B cell (primary cell): ENCODE data around the gene ARHGAP45. TPM values are rescaled to one million over a fixed set of nuclear protein-coding genes. Genes with fewer than 3 reads are reported as not detected.

ENCODE experiments used
- ATAC-seq: fragments of 200-7000 bp; cut with Tn5 transposase; one replicate; pipeline ENCODE4 v1.10.0; 2021; ENCODE audit warnings: low read depth, mild to moderate bottlenecking, moderate number of reproducible peaks, moderate library complexity
- CTCF ChIA-PET: fragments of 350-600 bp; sonication (Branson Sonifier 250); formaldehyde crosslinking; loops from one replicate; lab custom pipeline; 2021; ENCODE audit warnings: antibody characterized with exemption, inconsistent platforms; lab: Charles Lee
- POLR2A ChIA-PET: fragments of 350-600 bp; sonication (Branson Sonifier 250); formaldehyde crosslinking; loops from one replicate; lab custom pipeline; 2021; ENCODE audit warnings: antibody characterized with exemption; lab: Charles Lee
- DNase-seq: peaks from one replicate; pipeline ENCODE4 v3.0.0; 2013
- H2AFZ ChIP-seq: 2 replicates; pipeline ENCODE4 v1.6.1; 2012; ENCODE audit warnings: mild to moderate bottlenecking, low read depth, low read length; ENCODE audit not compliant: insufficient read depth, poor library complexity, severe bottlenecking
- H3K27ac ChIP-seq, 2 donors: 1 replicate in 1 of 2; 2 replicates in 1 of 2; pipeline ENCODE4 v1.5.1; 2012 to 2013; ENCODE audit warnings: low read length in 2 of 2, mild to moderate bottlenecking in 2 of 2, moderate library complexity in 1 of 2
- H3K27me3 ChIP-seq, 4 experiments: fragments of 200-600 bp in 1 of 4; sonication (generic) in 1 of 4; replicated peaks in 1 of 4; 1 replicate in 2 of 4; 2 replicates in 2 of 4; pipeline versions ENCODE4 v1.6.1 to v1.7.0; 2013 to 2016; ENCODE audit warnings: low read length in 3 of 4, mild to moderate bottlenecking in 2 of 4, mixed read lengths in 1 of 4, moderate library complexity in 1 of 4; ENCODE audit not compliant: insufficient read depth in 4 of 4, control insufficient read depth in 3 of 4; ENCODE audit errors: control extremely low read depth in 1 of 4
- H3K36me3 ChIP-seq, 2 experiments: replicated peaks in 1 of 2; 1 replicate in 1 of 2; 2 replicates in 1 of 2; pipeline versions ENCODE4 v1.6.1 to v1.7.1; 2013; ENCODE audit warnings: low read length in 1 of 2; ENCODE audit not compliant: insufficient read depth in 2 of 2, control insufficient read depth in 1 of 2; ENCODE audit errors: control extremely low read depth in 1 of 2, extremely low read depth in 1 of 2
- H3K4me1 ChIP-seq, 2 donors: fragments of 200-600 bp in 1 of 2; sonication (generic) in 1 of 2; 1 replicate in 1 of 2; 2 replicates in 1 of 2; pipeline versions ENCODE4 v1.5.1 to v1.6.1; 2013 to 2017; ENCODE audit warnings: low read length in 2 of 2; ENCODE audit not compliant: control insufficient read depth in 2 of 2, insufficient read depth in 2 of 2
- H3K4me2 ChIP-seq: replicated peaks from 2 replicates; pipeline ENCODE3; 2012; ENCODE audit warnings: mild to moderate bottlenecking, low read depth, low read length; ENCODE audit not compliant: poor library complexity, severe bottlenecking
- H3K4me3 ChIP-seq, 5 experiments: fragments of 200-600 bp in 1 of 5; sonication (generic) in 1 of 5; 1 replicate in 3 of 5; 2 replicates in 2 of 5; pipeline versions ENCODE4 v1.5.1 to v1.7.0; 2011 to 2016; ENCODE audit warnings: low read length in 4 of 5, mild to moderate bottlenecking in 4 of 5, low read depth in 2 of 5, control low read depth in 1 of 5, moderate library complexity in 1 of 5; ENCODE audit not compliant: insufficient read depth in 1 of 5; ENCODE audit errors: control extremely low read depth in 1 of 5, extremely low read depth in 1 of 5
- H3K79me2 ChIP-seq: fragments of 200-600 bp; sonication (generic); one replicate; pipeline ENCODE4 v1.6.0; 2016; ENCODE audit warnings: low read length; ENCODE audit not compliant: control insufficient read depth, insufficient read depth
- H3K9ac ChIP-seq: fragments of 200-600 bp; sonication (generic); 2 replicates; pipeline ENCODE4 v1.6.1; 2017; ENCODE audit warnings: mild to moderate bottlenecking, low read length, moderate library complexity
- H3K9me3 ChIP-seq, 3 donors: one replicate each; pipeline versions ENCODE4 v1.6.1 to v1.7.1; 2013; ENCODE audit warnings: low read length in 2 of 3; ENCODE audit not compliant: control insufficient read depth in 2 of 3, insufficient read depth in 1 of 3; ENCODE audit errors: control extremely low read depth in 1 of 3
- H4K20me1 ChIP-seq: 2 replicates; pipeline ENCODE4 v1.6.0; 2012; ENCODE audit warnings: mild to moderate bottlenecking, low read length; ENCODE audit not compliant: insufficient read depth, control insufficient read depth, poor library complexity, severe bottlenecking
- H3K27ac Mint-ChIP-seq: one replicate; pipeline ENCODE4 v1.8.0; 2021; ENCODE audit warnings: mixed read lengths
- H3K27me3 Mint-ChIP-seq: one replicate; pipeline ENCODE4 v1.8.0; 2021; ENCODE audit warnings: mixed read lengths
- H3K4me1 Mint-ChIP-seq: one replicate; pipeline ENCODE4 v1.8.0; 2021; ENCODE audit warnings: mixed read lengths
- H3K4me3 Mint-ChIP-seq: one replicate; pipeline ENCODE4 v1.8.0; 2021; ENCODE audit warnings: mixed read lengths
- H3K9me3 Mint-ChIP-seq: one replicate; pipeline ENCODE4 v1.8.0; 2022; ENCODE audit warnings: mixed read lengths; ENCODE audit not compliant: insufficient read depth
- CTCF ChIP-seq: fragments of 200-600 bp; IDR thresholded peaks from one replicate; pipeline ENCODE4 v1.8.0; 2022; ENCODE audit warnings: antibody characterized with exemption, mild to moderate bottlenecking
- EZH2 ChIP-seq: IDR thresholded peaks from 2 replicates; pipeline ENCODE4 v1.6.1; 2012; ENCODE audit warnings: borderline replicate concordance, low read depth, mild to moderate bottlenecking, moderate library complexity, low read length; ENCODE audit not compliant: insufficient read depth, poor library complexity, severe bottlenecking
- WGBS: methylation state at CpG from one replicate; pipeline ENCODE4 v1.1.5; 2013; ENCODE audit warnings: missing lambda C conversion rate; ENCODE audit not compliant: insufficient coverage; 5-methylcytosine and 5-hydroxymethylcytosine counted together
- intact Hi-C: fragments of 100-400 bp; cut with micrococcal nuclease; formaldehyde crosslinking; loops from one replicate; pipeline ENCODE4 v1.10.0; 2022
- polyA plus RNA-seq: library from polyadenylated mRNA; depleted of rRNA; stranded (reverse); fragments of >200 nt; gene quantifications from 2 replicates; pipeline ENCODE4 v1.2.3, GENCODE V29; 2012
- total RNA-seq, 2 donors: library from RNA; stranded (reverse); fragments of 120-200 nt in 1 of 2; gene quantifications; 1 replicate in 1 of 2; 2 replicates in 1 of 2; pipeline versions ENCODE4 v1.2.3 to v1.2.4, GENCODE V29; 2013 to 2022

The ARHGAP45 gene
- total and polyA plus RNA-seq, 2 donors (not counting 1 experiment from before 2014, with no cell fraction given), result 488 to 490 TPM

- Mint-ChIP-seq H3K9me3 (no peaks in the 10 kb centered on the region), H3K27me3 (no peaks in the 10 kb centered on the region), H3K4me3 (no peak overlapping the region), H3K4me1 (peaks cover 46% of the 10 kb centered on the region), H3K27ac (peak overlapping the region; percentile 32)
- peak overlapping the region; percentile 43 for H3K4me2 ChIP-seq
- no peak for ATAC-seq
- H3K9me3 ChIP-seq, result no peaks in the 10 kb centered on the region
- peaks cover 42 to 77% of the 10 kb centered on the region in 2 donors for H3K4me1 ChIP-seq
- peaks cover 79% of the 10 kb centered on the region for H4K20me1 ChIP-seq
- H3K4me3 ChIP-seq, result no peak overlapping the region
- no peak overlapping the region for H2AFZ ChIP-seq
- CTCF ChIA-PET, result interaction anchor here (0.8 to 1.8 kb wide), 4 partner anchors 15 to 164 kb away, joined by 3 to 6 read pairs (median 3); no protein-coding TSS in a partner anchor
- H3K9ac ChIP-seq, result no peak overlapping the region
- TF ChIP-seq CTCF (no peak), EZH2 (no peak)
- H3K36me3 ChIP-seq, result peaks cover 0 to 82% of the 10 kb centered on the region in 2 experiments
- POLR2A ChIA-PET, result interaction anchor here (0.5 to 2.5 kb wide), 4 partner anchors 10 to 53 kb away, joined by 3 to 8 read pairs (median 4); partner anchors contain the start of gene ARHGAP45
- peaks cover 48% of the 10 kb centered on the region for H3K79me2 ChIP-seq
- no peak for DNase-seq
- intact Hi-C loops, result no loop called here
- no peaks in the 10 kb centered on the region for H3K27me3 ChIP-seq
- 96% methylated on average over 49 of the region's 50 CpGs for WGBS
- H3K27ac ChIP-seq, result peak overlapping the region; percentile 2 to 48
These were observed 13.6 kb downstream of the ARHGAP45 start for GRCh38 chr19:1080360-1081161.
